GM19099 (cell line): ENCODE measurements around the gene KLC3.

ENCODE experiments used
- POLR2A ChIP-seq: IDR thresholded peaks from 3 replicates; pipeline ENCODE4 v1.6.1; 2011; ENCODE audit warnings: low read depth; ENCODE audit not compliant: insufficient read length; ENCODE audit errors: extremely low read depth

Gene KLC3

GRCh38 chr19:45340232-45340898 is at the start of gene KLC3:
TSS of gene KLC3 (plus strand) at chr19:45340750. CDS start at chr19:45345542, 4,792 bp downstream.
- no peak for TF ChIP-seq POLR2A

GRCh38 chr19:45291834-45292233 is 48.7 kb upstream of the KLC3 start:
- no peak for TF ChIP-seq POLR2A

- TF ChIP-seq POLR2A = no peak
Observed at GRCh38 chr19:45293682-45294081, 46.9 kb upstream of the KLC3 start.

- TF ChIP-seq POLR2A = no peak
Observed at GRCh38 chr19:45294291-45295029, 46.1 kb upstream of the KLC3 start.

- no peak for TF ChIP-seq POLR2A
Observed at GRCh38 chr19:45295873-45296272, 44.7 kb upstream of the KLC3 start.

GRCh38 chr19:45296355-45296754 is 44.2 kb upstream of the KLC3 start:
- no peak for TF ChIP-seq POLR2A

- no peak for TF ChIP-seq POLR2A
Observed at GRCh38 chr19:45297674-45298073, 42.9 kb upstream of the KLC3 start.

- no peak for TF ChIP-seq POLR2A
Observed at GRCh38 chr19:45298264-45298663, 42.3 kb upstream of the KLC3 start.

GRCh38 chr19:45299719-45300118 is 40.8 kb upstream of the KLC3 start:
- TF ChIP-seq POLR2A = no peak

GRCh38 chr19:45302416-45302815 is 38.1 kb upstream of the KLC3 start:
- no peak for TF ChIP-seq POLR2A

- TF ChIP-seq POLR2A = no peak
Observed at GRCh38 chr19:45303269-45304060, 37.1 kb upstream of the KLC3 start.

- no peak for TF ChIP-seq POLR2A
Observed at GRCh38 chr19:45304141-45304926, 36.2 kb upstream of the KLC3 start.

- no peak for TF ChIP-seq POLR2A
Observed at GRCh38 chr19:45305007-45305406, 35.5 kb upstream of the KLC3 start.

GRCh38 chr19:45305421-45305820 is 35.1 kb upstream of the KLC3 start:
- no peak for TF ChIP-seq POLR2A

- no peak for TF ChIP-seq POLR2A
Observed at GRCh38 chr19:45306040-45306439, 34.5 kb upstream of the KLC3 start.
